ENCODE results near the gene AKNAD1.
"Not testable (repeated sequence)": the region's sequence is repeated elsewhere in the genome, so short reads cannot be mapped to it uniquely, and the experiment has no call there.

Gene AKNAD1

DNA sequence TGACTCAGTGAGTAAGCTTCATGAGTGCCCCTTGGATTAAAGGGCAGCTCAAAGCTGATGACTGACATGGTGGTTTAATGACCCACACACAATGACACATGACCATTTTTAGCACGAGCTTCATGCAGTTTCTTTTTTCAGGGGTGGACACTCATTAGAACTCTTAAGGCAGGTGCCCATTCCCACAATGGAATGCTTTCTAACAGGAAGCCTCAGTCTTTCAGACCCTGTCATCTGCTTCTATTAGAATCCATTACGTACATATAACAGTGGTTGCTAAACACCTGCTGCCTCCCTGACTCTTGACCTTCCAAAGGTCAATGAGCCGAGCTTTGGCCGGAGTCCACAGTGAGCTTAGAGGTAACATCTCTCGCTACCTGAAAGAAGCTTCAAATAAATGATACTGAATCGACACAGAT, 27.4 kb downstream of the AKNAD1 start:
- DNase-seq (ENCODE audit: low spot score), result no peak

GRCh38 chr1:108828074-108828961, 28.6 kb downstream of the AKNAD1 start:
- peak; percentile 91 for DNase-seq (ENCODE audit: low spot score)

- DNase-seq (ENCODE audit: low spot score), result peak; percentile 58
Measured at GRCh38 chr1:108826081-108826635, 30.7 kb downstream of the AKNAD1 start.

- no peak for DNase-seq (ENCODE audit: low spot score)
Measured at GRCh38 chr1:108824051-108824450, 32.8 kb downstream of the AKNAD1 start.

DNA sequence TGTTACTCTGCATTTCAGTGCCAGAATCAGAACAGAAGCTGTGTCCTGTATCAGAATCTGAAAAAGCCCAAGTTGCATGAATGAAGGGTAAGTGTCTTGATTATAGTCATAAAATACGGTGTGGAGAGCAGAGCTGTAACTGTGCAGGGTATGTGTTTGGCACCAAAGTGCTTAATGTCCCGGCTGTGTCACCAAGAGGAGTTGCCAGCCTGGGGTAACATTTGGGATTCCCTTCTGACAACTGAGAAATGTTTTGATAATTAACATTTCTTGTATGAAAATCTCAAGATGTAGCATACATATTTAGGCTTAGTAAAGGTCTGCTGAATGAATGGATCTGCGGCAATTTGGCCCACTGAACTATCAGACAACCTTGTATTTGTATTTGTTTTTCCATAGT, 33.3 kb downstream of the AKNAD1 start:
- no peak for DNase-seq (ENCODE audit: low spot score)

DNA sequence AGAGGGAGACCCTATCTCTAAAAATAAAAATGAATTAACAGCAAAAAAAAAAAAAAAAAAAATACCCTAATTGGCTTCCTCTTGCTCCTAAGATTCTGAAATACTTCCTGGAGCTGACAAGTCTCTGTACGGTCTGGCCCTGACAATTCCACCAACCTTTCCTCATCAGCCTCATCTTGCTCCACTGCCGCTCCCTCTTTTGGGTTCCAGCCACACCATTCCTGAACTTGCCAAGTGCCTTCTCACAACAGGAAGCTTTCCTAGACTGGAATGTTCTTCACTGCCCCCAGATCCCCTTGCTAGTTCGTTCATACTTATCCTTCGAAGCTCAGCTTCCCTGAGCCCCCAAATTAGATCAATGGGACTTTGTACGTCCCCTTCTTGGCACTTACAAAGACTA, 37.0 kb downstream of the AKNAD1 start:
- no peak for DNase-seq (ENCODE audit: low spot score)

DNA sequence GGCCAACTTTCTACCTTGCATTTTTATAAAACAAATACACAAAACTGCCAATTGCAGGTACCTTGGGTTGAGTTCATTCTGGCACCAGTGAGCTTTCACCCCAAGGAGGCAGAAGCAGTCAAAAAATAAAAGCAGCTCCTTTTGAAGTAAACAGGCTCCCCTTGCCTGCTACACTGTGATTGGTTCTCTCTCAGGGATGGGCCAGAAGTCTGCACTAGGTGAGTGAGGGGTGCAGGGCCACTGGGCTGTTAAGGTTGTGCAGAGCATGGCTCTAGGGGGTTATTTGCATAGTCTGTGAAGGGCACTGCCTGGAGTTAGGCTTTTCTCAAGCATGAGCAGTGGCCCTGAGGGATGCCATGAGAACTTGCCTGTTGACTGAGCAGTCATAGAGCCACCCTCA, 39.1 kb downstream of the AKNAD1 start:
- DNase-seq (ENCODE audit: low spot score), result no peak

GRCh38 chr1:108817016-108817415, 39.9 kb downstream of the AKNAD1 start:
- DNase-seq (ENCODE audit: low spot score), result peak; percentile 60

DNA sequence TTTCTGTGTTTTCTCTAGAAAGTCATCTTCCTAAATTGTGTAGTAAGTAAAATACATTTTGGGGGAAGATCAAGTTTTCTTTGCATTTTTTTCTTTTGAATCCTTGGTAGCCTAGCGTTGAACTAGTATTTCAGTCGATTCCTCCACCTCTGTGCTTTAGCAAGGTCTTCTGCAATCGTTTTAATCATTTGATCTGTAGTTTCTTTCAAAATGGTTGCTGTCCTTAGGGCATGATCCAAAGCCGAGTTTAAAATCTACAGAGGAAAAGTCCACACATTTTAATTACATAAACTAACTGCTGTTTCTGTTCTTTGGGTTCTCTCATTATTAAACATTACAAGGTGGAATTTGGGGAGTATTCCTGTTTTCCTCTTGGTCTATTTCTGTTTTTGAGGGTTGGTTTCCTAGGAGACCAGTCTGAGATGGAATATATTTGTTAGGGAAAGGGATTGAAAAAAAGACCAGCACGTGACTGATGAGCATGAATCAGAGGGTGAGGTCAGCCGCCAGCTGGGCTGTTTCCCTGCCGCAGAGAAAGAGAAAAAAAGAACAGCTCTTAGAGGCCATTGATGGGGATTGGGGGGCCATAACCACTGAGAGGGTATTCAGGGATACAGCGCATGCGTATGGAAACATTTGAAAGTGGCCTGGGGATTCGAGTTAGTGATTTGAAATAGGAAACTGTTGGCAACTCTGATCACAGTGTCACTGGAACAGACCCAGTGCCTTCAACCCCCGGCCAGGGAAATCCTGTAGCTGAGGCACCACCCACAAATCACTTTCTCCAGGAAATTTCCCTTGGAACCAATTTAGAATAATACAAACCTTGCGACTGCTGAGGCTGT, 40.6 kb downstream of the AKNAD1 start:
- peak; percentile 94 for DNase-seq (ENCODE audit: low spot score)

- no peak for DNase-seq (ENCODE audit: low spot score)
Measured at GRCh38 chr1:108815566-108815965, 41.3 kb downstream of the AKNAD1 start.

DNA sequence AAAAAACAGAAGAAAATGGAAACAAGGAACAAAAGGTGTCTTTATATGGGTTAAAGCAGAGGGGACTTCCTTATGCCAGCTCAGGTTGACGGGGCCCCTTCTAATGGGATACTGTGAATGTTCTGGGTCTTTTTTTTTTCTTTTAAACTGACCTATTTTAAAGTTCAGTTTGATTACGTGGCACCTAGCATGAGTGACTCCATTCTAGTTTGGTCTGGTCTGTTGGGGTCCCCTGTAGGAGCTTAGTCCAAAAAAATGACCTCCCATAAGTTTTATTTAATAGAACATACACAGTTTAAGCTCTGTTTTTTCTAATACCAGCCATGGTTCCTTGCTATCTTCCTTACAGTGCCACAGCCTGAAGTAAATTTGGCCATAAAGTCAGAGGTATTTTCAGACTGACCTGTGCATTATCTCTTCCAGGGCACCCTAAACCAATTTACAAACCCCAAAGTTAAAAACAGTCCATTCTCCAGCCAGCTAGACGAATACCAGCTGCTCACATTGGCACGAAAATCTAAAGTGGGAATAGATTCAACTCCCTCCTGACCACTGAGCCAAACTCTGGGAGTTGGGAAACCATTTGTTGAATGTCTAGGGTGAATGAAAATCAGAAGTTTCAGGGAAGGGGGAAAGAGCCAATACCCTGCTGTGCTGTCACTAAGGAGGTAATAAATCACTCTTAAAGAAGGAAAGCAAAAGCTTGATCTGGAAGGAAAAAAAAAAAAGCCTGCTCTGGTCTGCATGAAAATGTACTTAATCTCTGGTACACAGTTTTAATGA, 42.4 kb downstream of the AKNAD1 start:
- DNase-seq (ENCODE audit: low spot score), result peak; percentile 63

DNA sequence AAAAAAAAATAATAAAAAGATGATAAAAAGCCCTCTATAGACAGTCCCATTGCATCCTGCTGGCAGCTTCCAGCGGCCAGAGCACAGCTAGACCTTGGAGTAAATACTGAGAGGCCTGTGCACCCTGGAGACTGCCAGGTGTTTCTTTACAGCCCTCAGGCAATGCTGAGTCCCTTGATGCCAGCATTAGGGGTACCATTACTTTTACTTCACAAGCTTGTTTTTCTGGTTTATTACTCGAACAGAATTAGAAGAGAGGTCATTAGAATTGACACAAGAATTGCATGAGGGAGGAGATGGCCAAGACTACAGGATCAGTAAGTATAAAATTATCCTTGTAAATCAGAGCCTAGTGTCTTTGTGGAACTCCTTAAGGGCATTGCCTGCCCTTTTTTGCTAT, 43.6 kb downstream of the AKNAD1 start:
- DNase-seq (ENCODE audit: low spot score), result no peak

DNA sequence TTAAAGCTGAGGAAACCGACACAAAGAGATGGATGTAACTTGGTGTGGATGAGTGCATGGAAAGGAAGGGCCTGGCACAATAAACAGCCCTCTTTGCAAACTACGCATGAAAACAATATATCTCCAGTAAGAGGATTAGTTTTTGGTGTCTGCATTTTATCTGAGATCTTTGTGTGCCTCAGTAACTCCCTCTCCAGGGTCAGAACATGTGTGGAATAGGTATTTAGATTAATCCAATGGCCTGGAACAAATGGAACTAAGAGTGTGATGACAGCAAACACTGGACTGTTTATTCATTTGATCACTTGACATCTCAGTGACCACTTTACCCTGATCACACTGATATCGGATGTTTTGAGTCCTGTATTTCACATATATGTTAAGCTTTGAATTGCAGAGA, 45.3 kb downstream of the AKNAD1 start:
- no peak for DNase-seq (ENCODE audit: low spot score)

DNA sequence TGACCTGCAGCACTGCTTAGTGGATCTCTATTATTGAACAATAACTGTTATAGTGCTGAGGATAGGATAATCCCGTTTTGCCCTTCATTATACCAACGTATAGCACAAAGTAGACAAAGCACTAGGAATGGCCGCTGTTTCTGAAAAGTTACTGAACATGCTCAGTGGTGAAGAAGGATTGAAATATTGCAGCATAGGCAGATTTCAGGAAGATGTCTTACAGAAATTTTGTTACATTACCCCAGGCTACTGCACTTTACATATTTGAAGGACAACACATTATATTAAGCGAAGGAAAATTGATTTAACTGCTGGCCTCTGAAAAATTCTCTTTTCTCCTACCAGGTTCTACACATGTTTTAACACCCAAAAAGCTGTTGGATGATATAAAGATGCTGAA, 48.5 kb downstream of the AKNAD1 start:
- DNase-seq (ENCODE audit: low spot score), result no peak

- no peak for DNase-seq (ENCODE audit: low spot score)
Measured at GRCh38 chr1:108803548-108803947, 53.3 kb downstream of the AKNAD1 start.

DNA sequence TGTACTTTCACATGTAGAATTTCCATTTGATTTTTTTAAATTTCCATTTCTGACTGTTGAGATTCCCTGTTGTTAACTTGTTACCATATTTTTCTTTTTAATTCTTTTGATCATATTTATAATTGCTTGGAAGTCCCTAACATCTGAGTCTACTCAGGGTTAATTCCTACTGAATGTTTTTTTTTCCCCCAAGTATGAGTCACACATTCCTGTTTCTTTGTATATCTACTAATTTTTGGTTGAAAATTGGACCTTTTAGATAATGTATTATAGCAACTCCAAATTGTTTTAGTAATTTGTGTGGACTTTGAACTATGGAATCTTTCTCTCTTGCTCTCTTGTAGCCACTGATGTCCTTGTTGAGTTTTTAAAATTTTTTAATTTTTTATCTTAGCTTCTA, 55.8 kb downstream of the AKNAD1 start:
- DNase-seq (ENCODE audit: low spot score), result no peak

GRCh38 chr1:108799001-108799400, 57.9 kb downstream of the AKNAD1 start:
- DNase-seq (ENCODE audit: low spot score), result no peak

DNA sequence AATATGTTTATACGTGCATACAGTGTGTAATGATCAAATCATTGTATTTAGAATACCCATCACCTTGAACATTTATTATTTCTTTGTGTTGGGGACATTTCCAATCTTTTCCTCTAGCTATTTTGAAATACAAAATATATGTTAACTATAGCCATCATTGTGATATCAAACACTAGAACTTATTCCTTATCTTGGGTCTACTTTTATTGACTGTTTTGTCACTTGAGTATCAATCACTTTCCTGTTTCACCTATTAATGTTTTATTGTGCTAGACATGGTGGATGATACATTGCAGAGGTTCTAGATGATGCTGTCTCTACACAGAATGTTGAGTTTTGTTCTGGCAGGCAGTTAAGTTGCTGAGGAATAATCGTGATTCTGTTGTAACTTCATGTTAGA, 64.5 kb downstream of the AKNAD1 start:
- no peak for DNase-seq (ENCODE audit: low spot score)

DNA sequence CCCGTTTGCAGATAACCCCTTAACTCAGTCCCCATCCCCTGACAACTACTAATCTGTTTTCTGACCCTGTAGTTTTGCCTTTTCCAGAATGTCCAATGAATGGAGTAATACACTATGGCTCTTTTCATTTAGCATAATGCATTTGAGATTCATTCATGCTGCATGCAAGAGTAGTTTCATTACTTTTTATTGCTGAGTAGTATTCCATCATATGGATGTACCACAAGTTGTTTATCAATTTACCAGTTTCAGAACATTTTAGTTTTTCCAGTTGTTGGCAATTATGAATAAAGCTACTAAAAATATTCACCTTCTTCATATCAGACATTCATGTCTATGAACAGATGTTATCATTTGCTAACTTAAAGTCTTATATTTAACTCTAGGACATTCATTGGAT, 65.1 kb downstream of the AKNAD1 start:
- no peak for DNase-seq (ENCODE audit: low spot score)

- no peak for DNase-seq (ENCODE audit: low spot score)
Measured at GRCh38 chr1:108785880-108786279, 71.0 kb downstream of the AKNAD1 start.

DNA sequence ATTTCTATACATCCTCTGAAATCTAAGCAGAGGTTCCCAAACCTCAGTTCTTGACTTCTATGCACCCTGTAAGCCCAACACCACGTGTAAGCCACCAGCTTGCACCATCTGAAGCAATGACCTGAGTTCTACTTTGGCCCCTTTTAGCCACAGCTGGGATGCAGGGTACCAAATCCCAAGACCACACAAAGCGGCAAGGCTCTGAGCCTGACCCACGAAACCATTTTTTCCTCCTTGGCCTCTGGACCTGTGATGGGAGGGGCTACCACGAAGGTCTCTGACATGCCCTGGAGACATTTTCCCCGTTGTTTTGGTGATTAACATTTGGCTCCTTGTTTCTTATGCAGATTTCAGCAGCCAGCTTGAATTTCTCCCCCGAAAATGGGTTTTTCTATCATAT, 71.6 kb downstream of the AKNAD1 start:
- DNase-seq (ENCODE audit: low spot score), result no peak

DNA sequence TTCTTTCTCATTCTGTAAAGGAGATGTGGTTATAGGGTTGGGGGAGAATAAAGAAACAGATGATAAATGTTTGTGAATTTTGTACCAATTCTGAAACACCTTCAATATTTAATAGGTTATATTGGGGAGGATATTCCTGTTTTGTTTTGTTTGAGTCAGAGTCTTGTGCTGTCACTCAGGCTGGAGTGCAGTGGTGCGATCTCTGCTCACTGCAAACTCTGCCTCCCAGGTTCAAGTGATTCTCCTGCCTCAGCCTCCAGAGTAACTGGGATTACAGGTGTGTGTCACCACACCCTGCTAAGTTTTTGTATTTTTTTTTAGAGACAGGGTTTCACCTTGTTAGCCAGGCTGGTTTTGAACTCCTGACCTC, 75.3 kb downstream of the AKNAD1 start:
- DNase-seq (ENCODE audit: low spot score), result not testable (repeated sequence)

Data from Ammon's horn (tissue), 1 donor.